GM21367 (cell line): Measurements from ENCODE around the gene LTBP2.
"Not testable (repeated sequence)": the region's sequence is repeated elsewhere in the genome, so short reads cannot be mapped to it uniquely, and the experiment has no call there.

ENCODE experiments used
- ATAC-seq: cut with Tn5 transposase; IDR thresholded peaks from one replicate; pipeline ENCODE4 v1.9.1; 2021; ENCODE audit not compliant: unreplicated experiment

Gene LTBP2

GRCh38 chr14:74459976-74460375 lies 152.1 kb downstream of the LTBP2 start:
- no peak for ATAC-seq

DNA sequence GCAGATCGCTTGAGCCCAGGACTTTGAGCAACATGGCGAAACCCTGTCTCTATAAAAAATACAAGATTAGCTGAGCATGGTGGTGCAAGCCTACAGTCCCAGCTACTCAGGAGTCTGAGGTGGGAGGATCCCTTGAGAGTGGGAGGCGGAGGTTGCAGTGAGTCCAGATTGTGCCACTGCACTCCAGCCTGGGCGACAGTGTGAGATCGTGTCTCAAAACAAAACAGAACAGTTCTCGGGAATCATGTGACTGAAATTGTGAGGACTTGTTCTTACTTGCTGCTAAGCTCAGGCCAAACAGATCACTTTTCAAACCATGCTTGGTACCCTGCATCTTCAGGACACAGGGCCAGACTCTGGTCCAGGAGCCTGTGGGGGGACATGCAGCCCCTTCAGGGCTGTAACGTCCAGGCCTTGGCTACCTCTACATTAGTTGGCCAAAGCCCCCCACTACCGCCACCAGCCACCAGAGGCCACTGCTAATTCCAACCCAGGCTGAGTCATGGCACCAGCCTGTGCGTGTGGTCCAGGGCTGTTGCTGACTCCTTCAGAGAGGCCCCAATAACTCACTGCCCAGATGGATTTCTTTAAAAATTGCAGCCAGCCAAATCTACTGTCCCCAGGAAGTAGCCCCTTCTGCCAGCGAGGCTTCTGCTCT lies 152.6 kb downstream of the LTBP2 start:
- no peak for ATAC-seq

- ATAC-seq, result no peak
These were observed 154.5 kb downstream of the LTBP2 start for GRCh38 chr14:74457565-74457895.

GRCh38 chr14:74456684-74457564 lies 155.1 kb downstream of the LTBP2 start:
- no peak for ATAC-seq

DNA sequence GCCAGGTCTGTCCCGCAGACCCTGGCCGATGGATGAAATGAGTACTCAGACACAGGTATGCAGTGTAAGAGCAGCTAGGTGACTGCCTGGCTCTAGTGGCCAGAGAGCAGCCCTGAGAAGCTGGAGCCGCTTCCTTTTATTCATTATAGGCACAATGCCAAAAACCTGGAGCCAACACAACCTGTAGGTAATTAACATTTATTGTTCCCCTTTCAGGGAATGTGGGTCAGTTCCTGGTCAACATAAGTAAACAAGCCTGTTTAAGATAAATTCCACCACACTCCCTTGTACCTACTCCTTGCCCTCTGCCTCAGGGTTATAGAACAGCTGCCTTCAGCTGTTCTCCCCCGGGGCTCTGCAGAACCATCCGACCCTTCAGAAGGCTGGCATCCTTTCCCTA lies 157.6 kb downstream of the LTBP2 start:
- not testable (repeated sequence) for ATAC-seq
